CD4-positive, alpha-beta T cell treated with Interleukin-4 for 4 hours (primary cell): ENCODE data around the gene HPX.

Experiments used
- DNase-seq: peaks from one replicate; pipeline ENCODE4 v3.0.0-alpha.2; 2020

HPX gene, protein sequence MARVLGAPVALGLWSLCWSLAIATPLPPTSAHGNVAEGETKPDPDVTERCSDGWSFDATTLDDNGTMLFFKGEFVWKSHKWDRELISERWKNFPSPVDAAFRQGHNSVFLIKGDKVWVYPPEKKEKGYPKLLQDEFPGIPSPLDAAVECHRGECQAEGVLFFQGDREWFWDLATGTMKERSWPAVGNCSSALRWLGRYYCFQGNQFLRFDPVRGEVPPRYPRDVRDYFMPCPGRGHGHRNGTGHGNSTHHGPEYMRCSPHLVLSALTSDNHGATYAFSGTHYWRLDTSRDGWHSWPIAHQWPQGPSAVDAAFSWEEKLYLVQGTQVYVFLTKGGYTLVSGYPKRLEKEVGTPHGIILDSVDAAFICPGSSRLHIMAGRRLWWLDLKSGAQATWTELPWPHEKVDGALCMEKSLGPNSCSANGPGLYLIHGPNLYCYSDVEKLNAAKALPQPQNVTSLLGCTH

GRCh38 chr11:6440906-6441358 lies at the start of gene HPX:
Gene HPX (minus strand): TSS chr11:6440987. CDS start chr11:6440963, 24 bp downstream.
- DNase-seq: no peak

DNA sequence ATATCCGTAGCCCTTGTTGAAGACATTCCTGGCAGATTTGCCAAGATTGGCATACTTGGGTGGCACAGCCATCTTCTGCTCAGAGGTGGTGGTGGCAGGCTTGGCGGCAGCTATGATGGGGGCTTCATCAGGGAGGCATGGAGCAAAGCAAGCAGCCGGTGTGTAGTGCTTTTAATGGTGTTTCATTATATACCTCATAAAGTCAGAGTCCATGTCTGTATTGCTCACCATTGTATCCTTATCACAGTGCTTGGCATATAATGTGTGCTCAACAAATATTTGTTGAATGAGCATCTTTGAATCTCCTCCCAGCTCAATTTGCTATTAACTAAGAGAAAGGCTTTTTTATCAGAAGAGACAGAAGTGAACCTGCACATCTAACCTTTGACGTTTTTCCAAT lies 48.5 kb upstream of the HPX start:
- DNase-seq: no peak

DNA sequence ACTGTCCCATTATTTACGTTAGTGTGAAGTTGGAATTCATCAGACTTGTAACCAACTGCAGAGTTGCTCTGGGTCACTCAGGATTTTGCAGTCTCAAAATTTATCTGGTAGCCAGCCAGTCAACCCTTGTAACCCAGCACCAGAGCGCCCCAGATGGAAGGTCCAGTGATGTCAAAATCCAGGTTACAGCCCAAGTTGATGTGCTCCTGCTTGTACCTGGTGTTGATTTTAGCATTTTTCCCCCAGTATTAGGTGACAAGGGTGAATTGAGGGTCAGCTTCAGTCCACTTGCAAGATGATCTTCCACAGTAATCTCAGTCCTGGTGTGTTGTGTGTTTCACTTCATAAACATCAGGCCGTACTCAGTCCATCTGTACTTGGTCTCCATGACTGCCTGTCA lies 48.0 kb upstream of the HPX start:
- DNase-seq: no peak

DNA sequence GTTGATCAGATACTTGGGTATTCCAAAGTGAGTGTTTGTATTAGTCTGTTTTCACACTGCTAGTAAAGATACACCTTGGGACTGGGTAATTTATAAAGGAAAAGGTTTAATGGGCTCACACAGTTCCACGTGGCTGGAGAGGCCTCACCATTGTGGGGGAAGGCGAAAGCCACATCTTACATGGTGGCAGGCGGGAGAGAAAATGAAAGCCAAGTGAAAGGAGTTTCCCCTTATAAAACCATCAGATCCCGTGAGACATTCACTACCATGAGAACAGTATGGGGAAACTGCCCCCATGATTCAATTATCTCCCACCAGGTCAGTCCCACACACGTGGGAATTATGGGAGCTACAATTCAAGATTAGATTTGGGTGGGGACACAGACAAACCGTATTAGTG lies 47.6 kb upstream of the HPX start:
- DNase-seq: no peak

GRCh38 chr11:6486938-6487337 lies 46.2 kb upstream of the HPX start:
- DNase-seq: no peak

- DNase-seq: no peak
These were observed 45.5 kb upstream of the HPX start for GRCh38 chr11:6486256-6486655.

DNA sequence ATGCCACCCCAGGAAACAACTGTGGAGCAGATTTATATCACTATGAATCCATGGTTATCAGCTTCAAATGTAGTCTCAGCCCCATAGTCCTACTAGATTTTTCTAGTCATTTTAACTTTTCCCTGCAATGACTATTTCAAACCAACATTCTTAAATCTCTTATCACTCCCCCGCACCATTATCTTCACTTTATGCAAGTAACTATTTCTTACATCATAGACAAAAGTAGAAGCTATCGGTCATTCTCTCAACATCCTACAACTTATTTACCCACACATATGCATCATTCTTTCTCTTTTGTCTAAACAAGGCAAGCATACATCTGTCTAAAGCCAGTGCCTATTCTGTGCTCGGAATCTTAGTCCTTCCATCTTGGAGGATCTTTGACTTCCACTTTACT lies 44.9 kb upstream of the HPX start:
- DNase-seq: no peak

DNA sequence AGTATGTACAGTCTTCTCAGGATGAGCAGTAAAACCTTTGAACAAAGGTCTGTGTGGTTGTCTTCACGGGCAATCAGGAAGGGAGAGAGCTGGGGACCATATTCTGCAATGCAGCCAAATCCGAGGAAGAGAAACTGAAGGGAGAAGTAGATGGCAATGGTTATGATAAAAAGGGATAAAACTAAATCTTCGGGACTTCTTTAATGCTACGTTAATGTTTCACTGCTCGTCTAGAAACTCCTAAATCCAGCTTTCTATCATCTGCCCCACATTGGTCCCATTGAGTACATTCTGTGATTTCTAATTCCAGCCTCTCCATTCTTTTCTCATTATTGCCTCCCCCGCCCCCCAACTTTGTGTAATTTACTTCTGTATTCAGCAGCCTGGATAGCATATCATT lies 42.2 kb upstream of the HPX start:
- no peak for DNase-seq

DNA sequence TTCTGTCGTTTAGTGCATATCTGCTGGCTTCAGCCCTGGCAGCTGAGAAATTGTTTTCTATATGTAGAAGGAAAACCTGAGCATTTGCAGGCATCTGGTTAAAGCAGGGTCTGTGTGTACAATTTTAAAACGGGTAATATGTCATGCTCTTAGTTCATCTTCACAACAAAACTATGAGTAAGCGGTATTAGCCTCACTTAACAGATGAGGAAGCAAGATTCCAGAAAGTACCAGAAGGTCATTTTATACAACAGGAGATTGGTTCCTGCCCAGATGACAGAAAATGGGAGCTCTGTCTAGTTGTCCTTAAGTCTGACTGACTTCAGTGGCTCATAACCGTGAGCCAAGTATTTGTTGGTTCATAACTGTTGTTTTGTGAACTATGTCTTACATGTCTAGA lies 41.7 kb upstream of the HPX start:
- no peak for DNase-seq

GRCh38 chr11:6481924-6482275 lies 41.1 kb upstream of the HPX start:
- DNase-seq: no peak

DNA sequence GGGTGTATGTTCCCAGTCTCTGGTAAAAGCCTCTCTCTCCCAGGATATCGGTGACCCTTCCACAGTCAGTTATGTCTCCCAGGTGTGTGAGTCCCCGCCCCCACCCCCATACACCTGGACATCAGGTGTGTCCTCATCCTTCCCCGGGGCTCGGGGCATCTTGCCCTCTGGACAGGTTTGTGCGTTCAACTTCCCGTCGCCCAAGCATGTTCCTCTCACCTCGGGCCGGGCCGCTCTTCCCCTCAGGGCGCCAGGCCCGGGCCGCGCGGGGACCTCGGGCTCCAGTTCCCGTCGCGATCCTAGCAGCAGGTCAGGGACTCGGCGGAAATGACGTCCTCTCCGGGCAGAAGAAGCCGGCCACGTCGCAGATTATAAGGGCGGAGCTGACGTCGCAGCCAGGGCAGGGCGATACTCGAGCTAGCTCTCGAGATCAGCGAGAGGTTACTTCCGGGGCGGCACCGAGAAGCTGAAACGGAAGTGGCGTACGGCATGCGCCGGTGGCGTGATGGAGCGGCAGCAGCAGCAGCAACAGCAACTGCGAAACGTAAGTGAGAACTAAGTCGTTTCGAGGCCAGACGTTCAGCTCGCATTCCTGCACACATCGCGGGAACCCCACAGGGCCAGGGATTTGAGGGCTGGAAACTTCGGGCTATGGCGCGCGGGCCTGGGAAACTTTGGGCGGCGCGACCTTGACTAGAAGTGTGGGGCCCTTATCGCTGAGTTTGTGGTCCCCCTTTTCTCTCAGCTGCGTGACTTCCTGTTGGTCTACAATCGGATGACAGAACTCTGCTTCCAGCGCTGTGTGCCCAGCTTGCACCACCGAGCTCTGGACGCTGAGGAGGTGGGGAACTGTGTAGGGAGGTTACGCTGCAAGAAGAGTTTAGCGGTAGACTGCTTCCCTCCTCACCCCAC lies 40.5 kb upstream of the HPX start, which contains the start of the genes ARFIP2 and TIMM10B:
TSS of gene ARFIP2 (minus strand) at position 320 of the 912 bp plus-strand sequence. CDS start 910 bp downstream, outside the sequence.
TSS of gene TIMM10B (plus strand) at position 490 of the 912 bp plus-strand sequence. CDS start at position 506, 16 bp downstream.
- peak; percentile 95 for DNase-seq

GRCh38 chr11:6480299-6480914 lies 39.6 kb upstream of the HPX start:
- no peak for DNase-seq

DNA sequence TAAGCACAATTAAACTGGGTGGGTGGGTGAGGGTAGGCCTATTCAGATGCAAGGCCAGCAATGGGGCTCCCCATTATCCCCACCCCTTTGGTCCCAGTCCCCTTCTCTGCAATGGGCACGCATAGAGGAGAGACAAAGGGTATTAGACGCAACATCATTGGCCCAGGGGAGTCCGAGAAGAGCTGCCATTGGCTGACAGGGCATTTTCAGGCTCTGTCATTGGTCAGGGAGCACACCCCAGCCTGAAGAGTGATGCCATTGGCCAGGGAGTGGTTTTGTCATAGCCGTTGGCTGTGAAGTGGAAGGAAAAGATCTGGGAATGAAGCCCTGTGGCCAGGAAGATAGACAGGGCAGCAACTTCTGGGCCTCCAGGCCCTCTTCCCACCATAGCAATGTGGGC lies 35.8 kb upstream of the HPX start:
- no peak for DNase-seq

DNA sequence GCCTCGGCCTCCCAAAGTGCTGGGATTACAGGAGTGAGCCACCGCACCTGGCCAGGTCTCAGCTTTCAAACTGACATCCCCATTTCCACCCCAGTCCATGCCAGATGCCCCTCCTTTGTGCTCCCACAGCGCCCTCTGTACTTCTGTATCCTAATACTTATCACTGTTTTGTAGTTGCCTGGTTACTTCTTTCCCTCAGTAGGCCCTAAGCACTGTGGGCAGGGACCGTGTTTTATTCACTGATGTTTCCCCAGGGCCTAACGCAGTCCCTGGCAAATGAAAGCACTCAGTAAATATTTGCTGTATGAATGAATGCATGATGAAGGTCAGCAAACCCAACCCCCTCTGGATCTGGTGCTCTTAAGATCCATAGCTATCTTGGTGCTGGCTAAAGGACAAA lies 35.1 kb upstream of the HPX start:
- no peak for DNase-seq

DNA sequence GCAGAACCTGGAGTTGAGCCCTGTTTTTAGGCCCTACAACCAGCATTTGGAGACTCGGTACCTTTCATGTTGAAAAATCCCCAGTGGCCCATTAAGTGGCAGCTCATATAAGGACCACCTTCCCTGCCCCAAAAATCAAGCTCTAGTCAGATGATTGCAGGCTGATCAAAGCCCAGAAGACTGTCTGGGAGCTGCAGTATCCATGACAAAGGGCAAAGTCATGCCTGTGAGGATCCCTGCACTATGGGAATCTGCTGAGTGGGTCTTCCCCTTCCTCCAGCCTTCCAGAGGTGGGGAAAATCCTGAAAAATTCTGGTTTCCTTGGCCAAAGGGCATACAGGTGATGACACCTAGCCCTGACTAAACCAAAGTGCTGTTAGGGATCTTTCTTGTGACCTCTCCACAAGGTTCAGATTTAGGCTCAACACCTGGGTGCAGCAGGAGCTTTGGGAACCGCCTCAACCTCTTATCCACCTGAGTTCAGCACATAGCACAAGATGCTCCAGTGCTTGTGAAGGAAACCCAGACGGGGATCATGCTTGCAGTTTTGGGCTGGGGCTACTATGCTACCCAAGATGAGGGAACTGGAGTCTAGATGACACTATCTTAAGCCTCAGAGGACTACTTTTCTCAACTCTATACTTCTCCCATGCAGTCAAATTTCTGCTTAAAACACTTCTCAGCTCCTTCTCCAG lies 34.2 kb upstream of the HPX start:
- DNase-seq: no peak

DNA sequence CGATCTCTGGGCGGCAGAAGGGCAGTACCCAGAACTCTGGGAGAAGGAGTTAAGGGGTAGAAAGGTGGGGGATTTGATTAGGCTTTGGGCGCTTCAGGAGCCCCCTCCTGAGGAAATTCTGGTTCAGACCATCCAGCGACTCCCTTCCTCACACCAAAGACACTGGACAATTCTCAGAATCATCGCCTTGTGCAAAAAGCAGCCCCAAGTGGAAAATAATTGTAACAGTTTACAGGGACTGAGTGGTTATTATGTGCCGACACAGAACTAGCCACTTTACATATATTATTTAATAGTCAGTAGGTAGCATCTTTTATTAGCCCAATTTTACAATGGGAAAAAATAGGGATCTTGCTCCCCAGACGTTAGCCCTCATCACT lies 33.6 kb upstream of the HPX start:
- DNase-seq: no peak

DNA sequence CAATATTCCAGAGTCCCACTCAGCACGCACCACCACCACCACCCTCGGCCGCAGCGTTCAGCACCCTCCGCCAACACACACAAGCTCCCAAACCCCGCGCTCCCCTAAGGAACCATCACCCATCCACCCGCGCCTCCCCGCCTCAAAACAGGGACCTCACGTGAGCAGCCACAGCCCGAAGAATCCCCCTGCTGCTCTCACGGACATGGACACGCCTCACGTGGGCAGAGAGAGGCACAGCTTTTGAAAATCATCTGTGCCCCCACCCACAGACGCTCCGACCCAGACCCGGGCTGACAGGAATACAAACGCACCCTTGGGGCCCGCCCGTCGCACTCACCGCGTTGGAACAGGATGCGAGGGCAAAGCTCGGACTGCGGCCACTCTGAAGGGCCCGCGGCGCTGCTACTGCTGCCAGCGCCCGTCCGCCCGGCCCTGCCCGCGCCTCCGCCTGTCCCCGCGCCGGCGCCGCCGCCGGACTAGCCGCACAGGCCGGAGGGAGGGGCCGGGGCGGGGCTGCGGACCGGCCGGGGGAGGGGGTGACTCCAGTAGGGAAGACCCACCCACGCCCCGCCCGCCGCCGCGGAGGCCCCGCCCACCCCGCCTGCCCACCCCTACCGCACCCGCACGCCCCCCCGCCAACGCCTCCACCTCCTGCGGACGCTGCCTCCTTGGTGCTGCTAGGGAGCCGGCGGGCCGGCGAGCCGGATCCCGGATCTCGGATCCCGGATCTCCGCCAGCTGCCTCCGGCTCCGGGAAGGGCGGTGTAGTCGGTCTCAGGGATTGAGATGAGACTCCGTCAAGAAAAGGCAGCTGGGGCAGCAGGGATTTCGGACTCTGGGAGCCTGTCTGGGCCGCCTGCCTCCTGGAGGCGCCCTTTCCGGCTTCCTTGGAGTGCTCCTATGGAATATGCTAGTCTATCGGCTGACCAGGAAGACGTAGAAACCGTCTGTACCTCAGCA lies 32.9 kb upstream of the HPX start, which contains the start of gene TRIM3:
TSS of gene TRIM3 (minus strand) at position 491 of the 962 bp plus-strand sequence. CDS start 8,246 bp downstream, outside the sequence.
- peak; percentile 66 for DNase-seq

GRCh38 chr11:6472934-6473333 lies 32.1 kb upstream of the HPX start:
- no peak for DNase-seq

DNA sequence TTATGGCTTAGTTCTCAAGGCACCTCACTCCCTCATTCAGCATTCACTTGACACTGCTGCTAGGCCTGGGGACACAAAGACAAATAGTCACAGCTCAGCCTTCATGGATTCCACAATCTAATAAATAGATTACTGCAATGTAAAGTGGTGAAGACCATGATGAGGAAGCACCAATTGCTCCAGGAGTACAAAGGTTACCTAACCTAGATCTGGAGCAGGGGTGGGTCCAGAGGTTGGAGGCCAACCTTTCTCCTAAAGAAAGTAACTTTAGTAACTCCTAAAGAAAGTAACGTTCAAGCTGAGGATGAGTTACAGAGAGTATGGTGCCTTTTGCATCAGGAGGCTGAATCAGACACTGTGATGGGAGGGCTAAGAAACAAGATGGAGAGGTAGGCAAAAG lies 28.8 kb upstream of the HPX start:
- no peak for DNase-seq

DNA sequence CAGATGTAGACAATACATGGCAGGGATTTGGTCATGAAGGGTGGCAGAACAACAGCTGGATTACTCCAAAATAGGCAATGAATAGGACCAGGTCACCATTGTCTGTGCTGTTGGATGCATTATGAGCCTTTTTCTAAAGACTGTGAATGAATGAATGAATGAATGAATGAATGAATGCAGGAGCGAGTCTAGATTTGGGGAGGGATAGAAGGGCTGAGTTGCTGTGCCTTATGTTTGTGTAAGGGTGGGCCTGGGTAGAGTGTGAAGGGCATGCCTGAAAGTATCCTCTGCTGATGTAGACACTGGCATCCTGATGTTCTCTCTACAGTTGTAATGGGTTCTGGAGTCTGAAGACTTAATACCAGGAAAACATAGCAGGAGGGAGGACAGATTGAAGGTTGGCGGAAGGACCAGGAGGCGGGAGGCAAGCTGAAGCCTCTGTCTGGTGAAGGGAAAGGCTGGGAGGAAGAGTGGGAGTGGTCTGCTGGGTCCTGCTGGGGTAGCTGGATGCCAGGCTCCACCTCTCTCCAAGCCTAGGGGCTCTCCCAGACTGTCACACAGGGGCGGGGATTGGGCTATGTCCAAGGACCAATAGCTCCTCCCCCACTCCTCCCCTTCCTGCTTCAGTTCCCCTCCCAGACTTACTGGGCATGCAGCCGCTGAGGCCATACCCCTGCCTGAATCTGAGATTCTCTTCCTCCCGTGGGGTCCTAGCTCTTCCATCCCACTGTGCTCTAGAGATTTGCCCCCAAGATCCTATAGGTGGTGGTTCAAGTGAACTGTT lies 28.1 kb upstream of the HPX start:
- DNase-seq: no peak

GRCh38 chr11:6459099-6459450 lies 18.3 kb upstream of the HPX start:
- DNase-seq: no peak
